Activated T-helper 17 cell treated with anti-CD3 and anti-CD28 coated beads, Interleukin-2, amount 50 U/mL, for 72 hours (primary cell): ENCODE measurements around the gene PRPF40B. TPM values are rescaled to one million over a fixed set of nuclear protein-coding genes. Genes with fewer than 3 reads are reported as not detected.

Experiments used
- ATAC-seq: fragments of 150-1000 bp; cut with Tn5 transposase; replicated peaks from 2 replicates; pipeline ENCODE4 v1.10.0; 2021; ENCODE audit warnings: mild to moderate bottlenecking, moderate library complexity
- H3K27ac Mint-ChIP-seq: one replicate; pipeline ENCODE4 v1.8.0; 2022; ENCODE audit warnings: mixed read lengths
- H3K27me3 Mint-ChIP-seq: one replicate; pipeline ENCODE4 v1.8.0; 2022; ENCODE audit warnings: mixed read lengths
- H3K36me3 Mint-ChIP-seq: one replicate; pipeline ENCODE4 v1.8.0; 2022; ENCODE audit warnings: low read depth, mild to moderate bottlenecking, mixed read lengths
- H3K4me1 Mint-ChIP-seq: one replicate; pipeline ENCODE4 v1.8.0; 2022; ENCODE audit warnings: mixed read lengths
- H3K4me3 Mint-ChIP-seq: one replicate; pipeline ENCODE4 v1.8.0; 2022; ENCODE audit warnings: mild to moderate bottlenecking, mixed read lengths
- H3K9me3 Mint-ChIP-seq: one replicate; pipeline ENCODE4 v1.8.0; 2022; ENCODE audit warnings: mixed read lengths
- total RNA-seq, 2 donors: library from RNA; stranded (reverse); gene quantifications; one replicate each; pipeline ENCODE4 v1.2.3, GENCODE V29; 2022

PRPF40B gene
- total RNA-seq, 2 donors from 2014 or later: 7.7 to 8.2 TPM

- H3K4me3 Mint-ChIP-seq: no peak overlapping the region
- peaks cover 9% of the 10 kb centered on the region for H3K4me1 Mint-ChIP-seq
- H3K27me3 Mint-ChIP-seq: no peaks in the 10 kb centered on the region
- H3K36me3 Mint-ChIP-seq: no peaks in the 10 kb centered on the region
- no peaks in the 10 kb centered on the region for H3K9me3 Mint-ChIP-seq
- ATAC-seq: peak; percentile 86
- peak overlapping the region; percentile 16 for H3K27ac Mint-ChIP-seq
Measured at GRCh38 chr12:49636979-49637755, 13.8 kb downstream of the PRPF40B start.

GRCh38 chr12:49641748-49642369, 18.5 kb downstream of the PRPF40B start:
- Mint-ChIP-seq H3K27me3 (no peaks in the 10 kb centered on the region), H3K9me3 (no peaks in the 10 kb centered on the region), H3K36me3 (peaks cover 30% of the 10 kb centered on the region), H3K4me3 (no peak overlapping the region), H3K27ac (no peak overlapping the region), H3K4me1 (peaks cover 15% of the 10 kb centered on the region)
- no peak for ATAC-seq

- Mint-ChIP-seq H3K27ac (no peak overlapping the region), H3K4me1 (peaks cover 9% of the 10 kb centered on the region), H3K4me3 (no peak overlapping the region), H3K36me3 (peaks cover 36% of the 10 kb centered on the region), H3K9me3 (no peaks in the 10 kb centered on the region), H3K27me3 (no peaks in the 10 kb centered on the region)
- no peak for ATAC-seq
Measured at GRCh38 chr12:49642370-49642802, 19.0 kb downstream of the PRPF40B start.

GRCh38 chr12:49643135-49643534, 19.8 kb downstream of the PRPF40B start:
- H3K9me3 Mint-ChIP-seq: no peaks in the 10 kb centered on the region
- peaks cover 43% of the 10 kb centered on the region for H3K36me3 Mint-ChIP-seq
- H3K27ac Mint-ChIP-seq: no peak overlapping the region
- ATAC-seq: no peak
- no peaks in the 10 kb centered on the region for H3K27me3 Mint-ChIP-seq
- H3K4me3 Mint-ChIP-seq: no peak overlapping the region
- H3K4me1 Mint-ChIP-seq: peaks cover 9% of the 10 kb centered on the region

- peak; percentile 4 for ATAC-seq
- Mint-ChIP-seq H3K27me3 (no peaks in the 10 kb centered on the region), H3K4me1 (peaks cover 13% of the 10 kb centered on the region), H3K4me3 (no peak overlapping the region), H3K27ac (peak overlapping the region; percentile 57), H3K36me3 (peaks cover 53% of the 10 kb centered on the region), H3K9me3 (no peaks in the 10 kb centered on the region)
Measured at GRCh38 chr12:49643961-49644619, 20.7 kb downstream of the PRPF40B start.

- H3K27me3 Mint-ChIP-seq: no peaks in the 10 kb centered on the region
- H3K9me3 Mint-ChIP-seq: no peaks in the 10 kb centered on the region
- H3K4me3 Mint-ChIP-seq: no peak overlapping the region
- ATAC-seq: peak; percentile 90
- peak overlapping the region; percentile 57 for H3K27ac Mint-ChIP-seq
- H3K4me1 Mint-ChIP-seq: peaks cover 17% of the 10 kb centered on the region
- peaks cover 58% of the 10 kb centered on the region for H3K36me3 Mint-ChIP-seq
Measured at GRCh38 chr12:49644620-49644994, 21.2 kb downstream of the PRPF40B start.

GRCh38 chr12:49645146-49646039, 22.0 kb downstream of the PRPF40B start:
- no peaks in the 10 kb centered on the region for H3K27me3 Mint-ChIP-seq

GRCh38 chr12:49646331-49646830, 23.0 kb downstream of the PRPF40B start:
- Mint-ChIP-seq H3K27ac (no peak overlapping the region), H3K4me3 (no peak overlapping the region), H3K9me3 (no peaks in the 10 kb centered on the region), H3K27me3 (no peaks in the 10 kb centered on the region), H3K4me1 (peaks cover 17% of the 10 kb centered on the region), H3K36me3 (peaks cover 76% of the 10 kb centered on the region)
- ATAC-seq: no peak

More at GRCh38 chr12:49645146-49646039, 22.0 kb downstream of the PRPF40B start:
- Mint-ChIP-seq H3K36me3 (peaks cover 66% of the 10 kb centered on the region), H3K4me3 (no peak overlapping the region), H3K9me3 (no peaks in the 10 kb centered on the region), H3K4me1 (peaks cover 17% of the 10 kb centered on the region), H3K27ac (peak overlapping the region; percentile 57)
- no peak for ATAC-seq

- Mint-ChIP-seq H3K4me3 (no peak overlapping the region), H3K9me3 (no peaks in the 10 kb centered on the region), H3K4me1 (peaks cover 17% of the 10 kb centered on the region), H3K27ac (peak overlapping the region; percentile 75), H3K27me3 (no peaks in the 10 kb centered on the region), H3K36me3 (peaks cover 76% of the 10 kb centered on the region)
- no peak for ATAC-seq
Measured at GRCh38 chr12:49646871-49647654, 23.7 kb downstream of the PRPF40B start.

GRCh38 chr12:49647827-49648711, 24.7 kb downstream of the PRPF40B start:
- Mint-ChIP-seq H3K27ac (peak overlapping the region; percentile 75), H3K9me3 (no peaks in the 10 kb centered on the region), H3K4me1 (peaks cover 17% of the 10 kb centered on the region), H3K36me3 (peaks cover 82% of the 10 kb centered on the region), H3K4me3 (no peak overlapping the region), H3K27me3 (no peaks in the 10 kb centered on the region)
- no peak for ATAC-seq

- peak overlapping the region; percentile 75 for H3K27ac Mint-ChIP-seq
- peaks cover 83% of the 10 kb centered on the region for H3K36me3 Mint-ChIP-seq
- no peak overlapping the region for H3K4me3 Mint-ChIP-seq
- peaks cover 17% of the 10 kb centered on the region for H3K4me1 Mint-ChIP-seq
- no peak for ATAC-seq
- no peaks in the 10 kb centered on the region for H3K9me3 Mint-ChIP-seq
- H3K27me3 Mint-ChIP-seq: no peaks in the 10 kb centered on the region
Measured at GRCh38 chr12:49648712-49649003, 25.3 kb downstream of the PRPF40B start.

GRCh38 chr12:49649445-49649844, 26.1 kb downstream of the PRPF40B start:
- peak overlapping the region; percentile 28 for H3K27ac Mint-ChIP-seq
- no peak overlapping the region for H3K4me3 Mint-ChIP-seq
- no peaks in the 10 kb centered on the region for H3K9me3 Mint-ChIP-seq
- H3K4me1 Mint-ChIP-seq: peaks cover 16% of the 10 kb centered on the region
- peaks cover 87% of the 10 kb centered on the region for H3K36me3 Mint-ChIP-seq
- ATAC-seq: no peak
- H3K27me3 Mint-ChIP-seq: no peaks in the 10 kb centered on the region

- Mint-ChIP-seq H3K4me3 (no peak overlapping the region), H3K27ac (no peak overlapping the region), H3K4me1 (peaks cover 11% of the 10 kb centered on the region), H3K36me3 (peaks cover 87% of the 10 kb centered on the region), H3K27me3 (no peaks in the 10 kb centered on the region), H3K9me3 (no peaks in the 10 kb centered on the region)
- ATAC-seq: no peak
Measured at GRCh38 chr12:49649892-49650291, 26.5 kb downstream of the PRPF40B start.
